Muscle layer of colon (tissue), 2 donors: ENCODE measurements around the gene HOXB1.

Experiments
- H3K27ac ChIP-seq: one replicate; pipeline ENCODE4 v1.7.0; 2013; ENCODE audit warnings: low read depth, mild to moderate bottlenecking, low read length, moderate library complexity
- H3K27me3 ChIP-seq, 2 donors: one replicate each; pipeline ENCODE4 v1.7.0; 2013; ENCODE audit warnings: low read length in 2 of 2, mild to moderate bottlenecking in 2 of 2; ENCODE audit not compliant: insufficient read depth in 2 of 2, control insufficient read depth in 1 of 2
- H3K36me3 ChIP-seq: one replicate; pipeline ENCODE4 v1.7.0; 2013; ENCODE audit warnings: mild to moderate bottlenecking, low read length; ENCODE audit not compliant: insufficient read depth
- H3K4me1 ChIP-seq: one replicate; pipeline ENCODE4 v1.7.0; 2013; ENCODE audit warnings: mild to moderate bottlenecking, low read length; ENCODE audit not compliant: insufficient read depth
- H3K4me3 ChIP-seq, 2 donors: one replicate each; pipeline ENCODE4 v1.7.0; 2013; ENCODE audit warnings: low read length in 2 of 2, low read depth in 1 of 2, mild to moderate bottlenecking in 1 of 2, moderate library complexity in 1 of 2
- H3K9ac ChIP-seq: one replicate; pipeline ENCODE4 v1.7.0; 2013; ENCODE audit warnings: low read length
- H3K9me3 ChIP-seq: one replicate; pipeline ENCODE4 v1.7.0; 2013; ENCODE audit warnings: mild to moderate bottlenecking, low read length
- donor health status: abdominal sarcoma.
- donor health status: Adenocarcinoma of cecum.

Gene HOXB1

DNA sequence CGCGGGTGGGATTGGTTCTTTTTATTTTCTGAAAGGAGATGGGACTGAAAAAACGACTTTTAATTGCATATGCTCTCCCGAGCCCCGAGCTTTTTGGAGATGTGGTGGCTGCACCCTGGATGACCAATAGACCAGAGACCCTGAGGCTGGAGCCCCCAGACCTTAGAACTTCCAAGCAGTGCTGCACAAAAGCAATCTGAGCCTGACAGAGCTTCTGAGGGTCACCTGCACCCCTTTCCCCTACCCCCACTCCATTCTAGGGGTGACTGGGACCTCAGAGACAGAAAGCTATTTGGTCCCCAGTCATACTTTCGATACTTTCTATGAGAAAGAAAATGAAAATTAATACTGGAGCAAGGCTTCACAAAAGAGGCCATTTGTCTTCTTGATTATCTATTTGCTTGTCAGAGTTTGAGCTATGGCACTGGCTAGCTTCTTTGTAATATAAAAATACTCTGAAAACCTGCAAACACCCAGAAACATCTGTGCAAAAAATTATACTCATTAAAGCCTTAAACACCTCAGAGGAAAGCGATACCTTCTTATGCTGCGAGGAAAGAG is 43.8 kb upstream of the HOXB1 start:
- peak overlapping the region; percentile 75 for H3K9ac ChIP-seq
- H3K27me3 ChIP-seq = no peaks in the 10 kb centered on the region
- peaks cover 8% of the 10 kb centered on the region for H3K36me3 ChIP-seq
- peak overlapping the region in 1 of 2 donors; percentile 51 for H3K4me3 ChIP-seq
- peaks cover 66% of the 10 kb centered on the region for H3K4me1 ChIP-seq
- no peaks in the 10 kb centered on the region for H3K9me3 ChIP-seq
- peak overlapping the region; percentile 95 for H3K27ac ChIP-seq

DNA sequence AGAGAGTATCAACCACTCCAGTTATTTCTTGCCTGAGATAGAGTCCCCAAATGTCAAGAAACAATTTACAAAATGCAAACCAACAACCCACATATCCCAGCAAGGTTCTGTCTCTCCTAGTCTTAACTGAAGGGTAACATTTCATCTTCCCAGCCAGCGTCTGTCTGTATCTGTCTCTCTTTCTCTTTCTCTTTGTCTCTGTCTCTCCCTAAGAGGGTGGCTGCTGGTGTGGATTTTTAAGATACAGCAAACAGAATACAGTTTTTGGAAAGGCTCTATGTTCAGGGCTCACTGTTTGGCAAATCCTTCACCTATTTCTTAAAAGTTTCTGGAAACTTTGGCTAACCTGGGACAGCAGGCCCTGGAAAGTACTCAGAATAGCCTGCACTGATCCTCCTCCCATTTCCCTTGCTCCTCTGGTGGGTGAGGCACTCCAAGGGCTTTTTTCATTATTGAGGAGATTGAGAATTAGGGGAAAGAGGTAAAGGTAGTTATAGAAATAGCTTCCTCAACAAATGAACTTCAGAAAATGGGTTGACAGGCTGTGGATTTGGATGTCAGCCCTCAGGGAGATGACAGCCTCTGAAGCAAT is 41.1 kb upstream of the HOXB1 start:
- peak overlapping the region; percentile 2 to 51 for H3K4me3 ChIP-seq
- peak overlapping the region; percentile 75 for H3K9ac ChIP-seq
- peaks cover 77% of the 10 kb centered on the region for H3K4me1 ChIP-seq
- H3K9me3 ChIP-seq = no peaks in the 10 kb centered on the region
- peak overlapping the region; percentile 95 for H3K27ac ChIP-seq
- no peaks in the 10 kb centered on the region for H3K27me3 ChIP-seq
- peaks cover 8% of the 10 kb centered on the region for H3K36me3 ChIP-seq

DNA sequence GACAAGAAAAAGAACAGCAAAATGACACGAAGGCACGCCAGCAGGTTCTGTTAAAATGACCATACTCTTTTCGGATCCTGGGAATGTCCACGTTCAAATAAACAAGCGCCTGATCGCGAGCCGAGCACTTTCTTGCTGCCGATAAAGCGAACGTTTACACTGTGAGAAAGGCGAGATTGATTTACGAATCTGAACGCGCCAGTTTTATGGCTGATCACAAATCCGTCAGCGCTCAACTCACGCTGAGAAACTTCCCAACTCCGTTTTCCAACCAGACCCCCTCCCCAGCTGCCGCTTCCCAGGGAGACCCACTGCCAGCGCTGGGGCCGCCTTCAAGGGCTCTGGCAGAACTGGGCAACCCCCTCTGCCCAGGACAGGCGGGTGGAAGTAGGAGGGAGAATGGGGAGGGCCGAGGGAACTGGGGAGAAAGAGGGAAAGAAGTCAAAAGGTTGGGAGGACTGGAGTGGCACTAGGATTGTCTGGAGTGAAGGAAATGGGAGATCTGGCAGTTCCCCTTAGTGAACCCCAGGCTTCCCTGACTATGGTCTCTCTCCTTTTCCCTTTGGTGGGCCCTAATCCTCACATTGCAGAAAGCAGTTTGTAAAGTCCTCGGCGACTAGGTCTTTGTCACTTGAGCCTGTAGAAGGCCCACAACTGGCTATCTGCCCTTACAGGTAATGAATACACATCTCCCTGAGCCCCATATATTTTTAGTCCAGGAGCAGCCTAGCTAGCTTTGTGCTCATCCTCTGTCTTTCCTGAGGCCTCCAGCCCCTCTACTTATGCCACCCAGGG is 40.4 kb upstream of the HOXB1 start:
- peak overlapping the region; percentile 11 to 51 for H3K4me3 ChIP-seq
- H3K27ac ChIP-seq = peak overlapping the region; percentile 95
- H3K36me3 ChIP-seq = peaks cover 8% of the 10 kb centered on the region
- H3K4me1 ChIP-seq = peaks cover 84% of the 10 kb centered on the region
- H3K9me3 ChIP-seq = no peaks in the 10 kb centered on the region
- H3K27me3 ChIP-seq = no peaks in the 10 kb centered on the region
- H3K9ac ChIP-seq = peak overlapping the region; percentile 75

DNA sequence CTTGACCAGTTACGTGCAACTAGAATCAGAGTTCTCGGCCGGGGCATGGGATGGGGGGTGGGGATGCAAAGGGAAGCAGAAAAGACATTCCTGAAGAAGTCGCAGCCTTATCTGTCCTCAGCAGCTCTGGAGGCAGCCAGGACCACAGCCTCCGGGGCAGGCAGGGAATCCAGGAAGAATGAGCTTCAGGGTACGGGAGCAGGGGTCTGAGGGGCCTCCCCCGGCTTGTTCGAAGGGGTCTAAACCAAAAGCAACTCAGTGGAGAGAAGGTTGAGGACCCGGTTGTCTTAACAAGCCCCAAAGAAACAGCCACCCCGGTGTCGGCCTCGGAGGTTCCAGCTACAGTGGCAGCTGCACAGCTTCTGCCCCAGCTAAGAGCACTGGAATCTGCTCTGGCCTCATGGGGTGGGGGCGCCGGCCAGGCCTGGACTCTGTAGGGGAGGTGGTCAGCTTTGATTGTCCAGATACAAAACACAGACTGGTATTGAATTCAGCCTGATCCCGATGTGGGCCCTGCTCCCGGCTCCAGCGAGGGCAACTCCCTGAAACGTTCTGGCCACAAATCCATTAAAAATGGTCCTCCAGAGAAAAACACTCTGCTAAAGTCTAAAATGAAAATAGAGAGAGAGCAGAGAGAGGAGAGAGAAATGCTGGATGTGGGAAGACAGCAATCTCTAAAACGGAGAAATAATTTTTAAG is 39.7 kb upstream of the HOXB1 start:
- H3K27me3 ChIP-seq = no peaks in the 10 kb centered on the region
- no peaks in the 10 kb centered on the region for H3K9me3 ChIP-seq
- peak overlapping the region; percentile 11 to 51 for H3K4me3 ChIP-seq
- peak overlapping the region; percentile 75 for H3K9ac ChIP-seq
- H3K4me1 ChIP-seq = peaks cover 85% of the 10 kb centered on the region
- peaks cover 10% of the 10 kb centered on the region for H3K36me3 ChIP-seq
- peak overlapping the region; percentile 95 for H3K27ac ChIP-seq

DNA sequence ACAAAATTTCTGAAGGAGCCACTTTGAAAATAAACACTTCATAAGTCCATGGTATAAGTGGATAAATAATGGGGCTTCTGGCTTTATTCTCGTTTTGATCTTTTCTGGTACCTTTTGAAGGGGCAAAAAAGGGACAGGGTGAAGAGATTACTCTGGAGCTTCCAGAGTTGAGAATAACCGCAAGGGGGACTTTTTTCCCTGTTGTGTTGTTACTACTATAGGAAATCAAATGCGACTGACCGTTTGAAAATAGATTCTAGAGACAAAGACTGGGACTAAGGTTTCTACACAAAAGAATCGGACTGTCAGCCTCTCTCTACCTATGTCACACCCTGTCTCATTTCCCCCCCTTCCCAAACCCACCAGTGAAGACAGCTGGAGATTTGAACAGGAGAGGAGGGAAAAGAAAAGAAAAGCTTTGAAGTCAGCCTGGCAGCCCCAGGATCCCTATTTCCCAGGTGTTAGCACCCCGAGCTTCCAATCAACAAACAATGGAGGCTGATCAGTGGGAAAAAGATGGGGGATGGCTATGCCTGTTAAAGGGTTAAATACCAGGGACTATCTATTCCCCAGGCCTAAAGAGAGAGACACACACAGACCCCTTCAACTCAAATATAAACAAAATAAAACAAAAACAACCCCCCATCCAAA is 39.0 kb upstream of the HOXB1 start:
- Histone ChIP-seq H3K4me3 (peak overlapping the region; percentile 11 to 51), H3K4me1 (peaks cover 85% of the 10 kb centered on the region)

DNA sequence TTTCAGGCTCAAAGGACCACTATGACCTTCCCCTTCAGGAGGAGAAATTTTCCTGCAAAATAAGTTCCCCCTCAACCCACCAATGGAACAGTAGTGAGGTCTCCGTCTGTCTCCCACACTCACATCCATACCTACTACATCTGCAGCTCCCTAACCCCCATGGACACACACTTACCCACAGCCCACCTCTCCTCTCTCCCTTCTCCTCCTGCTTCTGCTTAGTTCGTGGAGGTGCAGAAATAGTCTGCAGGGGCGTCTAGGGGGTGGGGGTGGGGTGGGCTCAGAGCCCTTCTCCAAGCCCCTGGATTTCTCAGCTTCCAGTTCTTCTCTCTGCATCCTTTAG is 38.4 kb upstream of the HOXB1 start:
- Histone ChIP-seq H3K4me3 (peak overlapping the region in 1 of 2 donors; percentile 51), H3K27ac (peak overlapping the region; percentile 95), H3K9ac (peak overlapping the region; percentile 75), H3K4me1 (peaks cover 83% of the 10 kb centered on the region), H3K27me3 (no peaks in the 10 kb centered on the region), H3K36me3 (peaks cover 10% of the 10 kb centered on the region), H3K9me3 (no peaks in the 10 kb centered on the region)

More for the DNA sequence above, 39.0 kb upstream of the HOXB1 start:
- H3K36me3 ChIP-seq = peaks cover 10% of the 10 kb centered on the region
- H3K27ac ChIP-seq = peak overlapping the region; percentile 95
- no peaks in the 10 kb centered on the region for H3K9me3 ChIP-seq
- H3K27me3 ChIP-seq = no peaks in the 10 kb centered on the region
- peak overlapping the region; percentile 75 for H3K9ac ChIP-seq

DNA sequence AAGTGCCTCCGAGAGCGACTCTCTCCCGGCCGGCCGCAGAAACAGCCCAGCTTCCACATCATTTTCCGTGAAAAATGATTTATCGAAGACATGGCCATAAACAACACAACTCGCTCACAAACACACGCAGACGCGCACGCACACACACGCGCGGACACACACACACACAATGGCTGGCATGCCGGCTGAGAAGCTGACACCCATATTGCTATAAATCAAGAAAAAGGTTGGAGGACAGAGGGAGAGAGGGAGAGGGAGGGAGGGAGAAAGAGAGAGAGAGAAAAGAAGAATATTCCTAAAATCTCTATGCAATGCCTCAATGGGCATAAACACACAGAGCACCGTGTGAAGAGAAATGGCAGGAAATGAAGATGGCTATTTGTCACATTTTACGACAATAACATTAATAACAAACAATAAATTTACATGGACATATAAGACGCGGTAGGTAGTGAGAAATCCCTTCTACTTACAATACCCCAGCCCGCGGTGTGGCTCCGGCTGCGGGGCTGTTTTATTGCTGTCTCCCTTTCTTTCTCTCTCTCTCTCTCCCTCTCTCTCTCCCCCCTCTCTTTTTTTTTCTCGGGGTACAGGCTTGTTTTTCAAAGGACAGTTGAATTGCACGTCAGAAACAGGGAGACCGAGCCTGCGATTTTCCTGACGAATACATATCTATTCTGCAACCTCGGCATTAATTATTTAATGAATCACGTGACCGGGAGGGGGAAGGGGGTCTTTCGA is 37.9 kb upstream of the HOXB1 start:
- Histone ChIP-seq H3K27me3 (no peaks in the 10 kb centered on the region), H3K9ac (peak overlapping the region; percentile 14), H3K4me3 (peak overlapping the region; percentile 25 to 46), H3K36me3 (peaks cover 10% of the 10 kb centered on the region), H3K9me3 (no peaks in the 10 kb centered on the region), H3K27ac (peak overlapping the region; percentile 95), H3K4me1 (peaks cover 80% of the 10 kb centered on the region)

DNA sequence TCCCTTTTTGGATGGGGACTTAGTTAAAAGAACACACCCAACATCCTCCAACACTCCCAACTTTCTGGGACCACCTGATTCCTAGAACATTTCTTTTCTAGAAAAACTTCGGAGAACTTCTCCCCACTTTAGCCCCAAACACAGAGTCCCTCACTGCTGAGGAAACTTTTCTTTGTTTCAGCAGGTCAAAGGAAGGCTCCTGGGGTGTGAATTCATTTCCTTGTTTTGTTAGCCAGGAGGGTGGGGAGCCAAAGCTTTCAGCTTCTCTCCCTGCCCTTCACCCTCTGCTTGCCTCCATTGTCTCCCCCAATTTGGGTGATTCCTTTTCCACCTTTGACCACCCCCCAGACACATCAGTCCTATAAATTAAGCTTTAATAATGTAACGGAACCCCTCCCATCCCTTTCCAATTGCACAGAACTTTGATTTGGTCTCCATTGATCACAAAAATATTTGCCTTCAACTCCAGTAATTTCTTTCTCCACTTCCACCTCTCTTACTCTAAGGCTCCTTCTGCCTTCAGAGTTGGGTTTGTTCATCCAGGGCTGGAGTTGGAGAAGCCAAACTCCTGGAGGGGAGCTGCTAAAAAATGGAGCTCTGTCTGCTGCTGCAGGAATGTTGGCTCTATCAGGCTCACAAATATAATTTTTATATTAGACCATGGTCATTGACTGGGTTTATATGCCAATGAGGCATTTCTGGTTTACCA is 37.0 kb upstream of the HOXB1 start:
- H3K9ac ChIP-seq = peak overlapping the region; percentile 14
- no peaks in the 10 kb centered on the region for H3K27me3 ChIP-seq
- H3K36me3 ChIP-seq = peaks cover 10% of the 10 kb centered on the region
- peak overlapping the region in 1 of 2 donors; percentile 46 for H3K4me3 ChIP-seq
- H3K9me3 ChIP-seq = no peaks in the 10 kb centered on the region
- peaks cover 81% of the 10 kb centered on the region for H3K4me1 ChIP-seq
- H3K27ac ChIP-seq = peak overlapping the region; percentile 95

DNA sequence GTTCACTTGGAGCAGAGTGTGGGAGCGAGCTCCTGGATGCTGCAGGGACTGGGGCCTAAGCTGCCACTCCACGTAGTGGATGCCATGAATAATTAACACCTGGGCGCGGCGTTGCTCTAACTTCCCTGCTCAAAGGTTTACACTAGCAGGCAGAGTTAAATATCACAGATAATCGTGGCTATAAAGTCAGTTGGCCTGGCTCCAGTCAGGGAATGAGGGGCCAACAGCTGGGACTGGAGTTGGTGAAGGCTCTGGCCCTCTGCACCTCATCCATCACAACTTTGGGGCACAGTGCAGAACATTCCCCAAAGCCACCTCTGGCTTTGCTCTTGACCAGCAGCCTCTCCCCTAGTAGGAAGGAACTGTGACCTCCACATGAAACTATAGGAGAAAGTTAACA is 36.4 kb upstream of the HOXB1 start:
- Histone ChIP-seq H3K27ac (peak overlapping the region; percentile 95), H3K9me3 (no peaks in the 10 kb centered on the region), H3K36me3 (peaks cover 10% of the 10 kb centered on the region), H3K4me1 (peaks cover 81% of the 10 kb centered on the region), H3K4me3 (peak overlapping the region in 1 of 2 donors; percentile 12), H3K9ac (no peak overlapping the region), H3K27me3 (no peaks in the 10 kb centered on the region)

DNA sequence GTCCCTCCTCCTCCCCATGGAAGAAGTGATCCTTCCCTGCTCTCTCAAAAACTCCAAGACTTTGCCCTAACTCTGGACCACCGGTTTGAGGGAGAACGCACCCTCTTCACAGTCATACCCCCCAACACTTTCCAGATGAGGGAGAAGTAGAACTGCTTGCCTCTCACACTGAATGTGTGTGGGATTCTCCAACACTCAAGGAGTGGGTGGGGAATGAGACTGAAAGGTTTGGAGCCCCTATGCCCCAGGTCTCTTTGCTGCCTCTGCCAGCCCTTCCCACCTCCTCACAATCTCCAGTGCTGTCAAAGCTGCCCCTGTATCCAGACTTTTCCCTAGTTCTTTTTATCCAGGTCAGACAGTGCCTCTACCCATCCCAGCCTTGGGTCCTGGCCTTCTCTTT is 35.9 kb upstream of the HOXB1 start:
- H3K27me3 ChIP-seq = no peaks in the 10 kb centered on the region
- H3K9me3 ChIP-seq = no peaks in the 10 kb centered on the region
- peak overlapping the region; percentile 95 for H3K27ac ChIP-seq
- peaks cover 6% of the 10 kb centered on the region for H3K36me3 ChIP-seq
- peak overlapping the region in 1 of 2 donors; percentile 12 for H3K4me3 ChIP-seq
- peaks cover 81% of the 10 kb centered on the region for H3K4me1 ChIP-seq
- no peak overlapping the region for H3K9ac ChIP-seq
